SK-N-SH (cell line): ENCODE data around the gene PTOV1. TPM values are rescaled to one million over a fixed set of nuclear protein-coding genes. Genes with fewer than 3 reads are reported as not detected.

Experiments
- CTCF ChIA-PET: fragments of 300-600, 350-600 bp; formaldehyde crosslinking; extraction: SDS; loops from one replicate; lab custom pipeline; 2021; lab: Yijun Ruan, JAX
- POLR2A ChIA-PET: fragments of 350-600 bp; sonication (Branson Sonifier 250); formaldehyde crosslinking; extraction: SDS; loops from one replicate; lab custom pipeline; 2020; ENCODE audit warnings: antibody characterized with exemption, inconsistent platforms; lab: Yijun Ruan, JAX
- DNase-seq: peaks from one replicate; pipeline ENCODE4 v3.0.0; 2012
- H2AFZ ChIP-seq: fragments of 200-600 bp; sonication (generic); 2 replicates; pipeline ENCODE4 v1.8.1; 2016; ENCODE audit warnings: antibody characterized with exemption, mild to moderate bottlenecking, low read depth
- H3F3A ChIP-seq: fragments of 200-600 bp; sonication (generic); replicated peaks from 2 replicates; pipeline ENCODE3; 2016; ENCODE audit warnings: antibody characterized with exemption, mild to moderate bottlenecking; ENCODE audit not compliant: insufficient read depth
- H3K27ac ChIP-seq, 2 experiments: fragments of 200-500 bp in 1 of 2; fragments of 200-600 bp in 1 of 2; sonication (Bioruptor generic) in 1 of 2; sonication (generic), shearing (Covaris generic) in 1 of 2; 2 replicates each; pipeline versions ENCODE4 v1.5.1 to v1.6.1; 2014 to 2016; ENCODE audit warnings: low read depth in 2 of 2, inconsistent platforms in 1 of 2, low read length in 1 of 2, mild to moderate bottlenecking in 1 of 2, mixed read lengths in 1 of 2
- H3K27me3 ChIP-seq: fragments of 200-600 bp; sonication (generic), shearing (Covaris generic); 2 replicates; pipeline ENCODE4 v1.6.1; 2016; ENCODE audit warnings: mixed run types; ENCODE audit not compliant: insufficient read depth
- H3K36me3 ChIP-seq, 2 experiments: fragments of 200-500 bp in 1 of 2; fragments of 200-600 bp in 1 of 2; sonication (Bioruptor generic) in 1 of 2; sonication (generic) in 1 of 2; replicated peaks in 1 of 2; 2 replicates each; pipeline versions ENCODE3 to v1.5.1; 2014 to 2016; ENCODE audit warnings: low read length in 1 of 2, mild to moderate bottlenecking in 1 of 2; ENCODE audit not compliant: insufficient read depth in 2 of 2, control insufficient read depth in 1 of 2
- H3K4me1 ChIP-seq, 2 experiments: fragments of 200-500 bp in 1 of 2; fragments of 200-600 bp in 1 of 2; sonication (Bioruptor generic) in 1 of 2; sonication (generic), shearing (Covaris generic) in 1 of 2; 2 replicates each; pipeline versions ENCODE4 v1.5.1 to v1.6.1; 2014 to 2016; ENCODE audit warnings: low read depth in 1 of 2, low read length in 1 of 2, mixed run types in 1 of 2; ENCODE audit not compliant: insufficient read depth in 2 of 2, control insufficient read depth in 1 of 2
- H3K4me2 ChIP-seq: fragments of 200-600 bp; sonication (generic), shearing (Covaris generic); 2 replicates; pipeline ENCODE4 v1.6.1; 2017; ENCODE audit warnings: mixed run types
- H3K4me3 ChIP-seq, 2 experiments: fragments of 200-500 bp in 1 of 2; fragments of 200-600 bp in 1 of 2; sonication (Bioruptor generic) in 1 of 2; sonication (generic), shearing (Covaris generic) in 1 of 2; 2 replicates each; pipeline versions ENCODE4 v1.5.1 to v1.8.1; 2014 to 2016; ENCODE audit warnings: low read depth in 2 of 2, inconsistent platforms in 1 of 2, low read length in 1 of 2, mild to moderate bottlenecking in 1 of 2, mixed read lengths in 1 of 2, moderate library complexity in 1 of 2
- H3K79me2 ChIP-seq: fragments of 200-600 bp; sonication (generic); 2 replicates; pipeline ENCODE4 v1.8.1; 2017; ENCODE audit warnings: mild to moderate bottlenecking; ENCODE audit not compliant: insufficient read depth
- H3K9ac ChIP-seq: fragments of 200-600 bp; sonication (generic); 2 replicates; pipeline ENCODE4 v1.6.1; 2017; ENCODE audit warnings: mixed run types
- H3K9me2 ChIP-seq: fragments of 200-600 bp; sonication (generic); 2 replicates; pipeline ENCODE4 v1.6.1; 2017; ENCODE audit warnings: mixed run types
- H3K9me3 ChIP-seq: fragments of 200-600 bp; sonication (generic); 2 replicates; pipeline ENCODE4 v1.6.1; 2017; ENCODE audit warnings: mixed run types, mild to moderate bottlenecking, moderate library complexity
- H4K20me1 ChIP-seq: fragments of 200-600 bp; sonication (generic); 2 replicates; pipeline ENCODE4 v1.6.1; 2017; ENCODE audit warnings: mild to moderate bottlenecking, mixed run types; ENCODE audit not compliant: insufficient read depth
- CHD2 ChIP-seq: fragments of 150-350 bp; IDR thresholded peaks from 2 replicates; pipeline ENCODE4 v1.6.1; 2018; ENCODE audit warnings: low read length; ENCODE audit not compliant: partially characterized antibody
- FOSL2 ChIP-seq: IDR thresholded peaks from 2 replicates; pipeline ENCODE4 v1.4.0; 2012; ENCODE audit warnings: low read depth, mild to moderate bottlenecking, moderate library complexity, borderline replicate concordance
- FOXJ3 ChIP-seq: sonication (generic); formaldehyde crosslinking; IDR thresholded peaks from 2 replicates; pipeline ENCODE4 v1.5.1; 2020; ENCODE audit warnings: mild to moderate bottlenecking, missing genetic modification reagents
- GABPA ChIP-seq: IDR thresholded peaks from 2 replicates; pipeline ENCODE4 v1.4.0; 2012; ENCODE audit warnings: low read depth, mild to moderate bottlenecking
- GATA2 ChIP-seq: sonication (generic); formaldehyde crosslinking; IDR thresholded peaks from 2 replicates; pipeline ENCODE4 v1.5.0; 2020; ENCODE audit warnings: mild to moderate bottlenecking, missing genetic modification reagents
- IRF3 ChIP-seq: fragments of 150-350 bp; IDR thresholded peaks from 2 replicates; pipeline ENCODE4 v1.6.1; 2016; ENCODE audit warnings: mild to moderate bottlenecking, low read depth, low read length
- MEF2A ChIP-seq: IDR thresholded peaks from 2 replicates; pipeline ENCODE4 v1.4.0; 2012; ENCODE audit warnings: low read depth, borderline replicate concordance
- NRF1 ChIP-seq: IDR thresholded peaks from 2 replicates; pipeline ENCODE4 v1.6.1; 2012; ENCODE audit warnings: low read depth, mild to moderate bottlenecking, low read length
- RCOR1 ChIP-seq: fragments of 150-350 bp; IDR thresholded peaks from 2 replicates; pipeline ENCODE4 v1.6.1; 2017; ENCODE audit warnings: antibody characterized with exemption, low read length
- REST ChIP-seq: IDR thresholded peaks from 2 replicates; pipeline ENCODE4 v1.6.1; 2012; ENCODE audit warnings: mild to moderate bottlenecking, low read depth, low read length, moderate library complexity
- SIN3A ChIP-seq: IDR thresholded peaks from 2 replicates; pipeline ENCODE4 v1.6.1; 2012; ENCODE audit warnings: low read depth, mild to moderate bottlenecking, low read length, moderate library complexity, borderline replicate concordance
- USF2 ChIP-seq: fragments of 150-350 bp; IDR thresholded peaks from 2 replicates; pipeline ENCODE4 v1.6.1; 2017; ENCODE audit warnings: antibody characterized with exemption, low read length, low read depth, borderline replicate concordance
- YY1 ChIP-seq: IDR thresholded peaks from 2 replicates; pipeline ENCODE4 v1.4.0; 2012; ENCODE audit warnings: low read depth, mild to moderate bottlenecking
- WGBS: methylation state at CpG from one replicate; pipeline ENCODE4 v1.1.6; 2017; ENCODE audit warnings: low lambda C conversion rate; 5-methylcytosine and 5-hydroxymethylcytosine counted together
- polyA plus RNA-seq, 3 experiments: library from polyadenylated mRNA; depleted of rRNA; stranded (reverse); fragments of >200 nt; gene quantifications; 2 replicates each; pipeline ENCODE4 v1.2.3, GENCODE V29; 2012
- TF ChIP-seq, protein P1 (sequence below): IDR thresholded peaks from 2 replicates; pipeline ENCODE4 v1.4.0; 2012; ENCODE audit warnings: low read depth
- TF ChIP-seq, protein P2 (sequence below): fragments of 200-600 bp; sonication (generic); IDR thresholded peaks from 2 replicates; pipeline ENCODE4 v1.6.1; 2017; ENCODE audit warnings: antibody characterized with exemption, mild to moderate bottlenecking, moderate library complexity
- TF ChIP-seq, protein P3 (sequence below): IDR thresholded peaks from 2 replicates; pipeline ENCODE4 v1.4.0; 2012; ENCODE audit warnings: low read depth, borderline replicate concordance

The PTOV1 gene
- polyA plus RNA-seq, 1 of the 3 experiments (the other 2 are of a cell fraction): 95.0 TPM

- no peak for TF ChIP-seq REST
- TF ChIP-seq, protein P1, sequence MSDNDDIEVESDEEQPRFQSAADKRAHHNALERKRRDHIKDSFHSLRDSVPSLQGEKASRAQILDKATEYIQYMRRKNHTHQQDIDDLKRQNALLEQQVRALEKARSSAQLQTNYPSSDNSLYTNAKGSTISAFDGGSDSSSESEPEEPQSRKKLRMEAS: no peak
Observed at GRCh38 chr19:49882643-49883042, 31.7 kb downstream of the PTOV1 start (continued).

DNA sequence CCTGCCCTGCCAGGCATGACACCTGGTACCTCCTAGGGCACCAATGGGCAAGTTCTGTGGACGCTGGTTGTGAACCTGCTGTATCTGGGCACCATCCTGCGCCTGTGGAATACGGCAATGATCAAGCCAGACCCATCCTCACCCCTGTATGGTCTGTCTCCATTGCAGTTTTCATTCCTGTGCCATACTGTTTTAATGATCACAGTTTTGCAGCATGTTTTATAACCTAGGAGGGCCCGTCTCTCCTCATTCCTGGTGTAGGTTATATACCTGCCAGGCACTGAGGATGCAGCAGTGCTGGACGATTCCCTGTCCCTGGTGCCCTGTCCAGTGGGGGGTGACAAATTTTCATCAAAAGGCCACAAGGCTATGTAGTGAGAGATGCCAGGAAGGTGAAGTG lies 32.1 kb downstream of the PTOV1 start:
- Histone ChIP-seq H3F3A (peaks cover 10% of the 10 kb centered on the region), H3K27me3 (no peaks in the 10 kb centered on the region), H3K9ac (no peak overlapping the region), H3K27ac (no peak overlapping the region), H3K4me1 (peaks cover 7 to 11% of the 10 kb centered on the region in 2 experiments; a peak in 2 of 4 replicates), H3K4me2 (no peak overlapping the region), H3K79me2 (peaks cover 19% of the 10 kb centered on the region), H3K9me3 (no peaks in the 10 kb centered on the region), H4K20me1 (no peaks in the 10 kb centered on the region), H2AFZ (no peak overlapping the region), H3K36me3 (peaks cover 41 to 56% of the 10 kb centered on the region in 2 experiments), H3K9me2 (no peaks in the 10 kb centered on the region), H3K4me3 (no peak overlapping the region)
- ChIA-PET CTCF (no interaction called here), POLR2A (no interaction called here)
- 89% methylated on average over 4 of the region's 5 CpGs for WGBS
- no peak for DNase-seq
- TF ChIP-seq YY1 (no peak), RCOR1 (no peak), NRF1 (no peak), FOXJ3 (CRISPR knock-in tag) (no peak)

DNA sequence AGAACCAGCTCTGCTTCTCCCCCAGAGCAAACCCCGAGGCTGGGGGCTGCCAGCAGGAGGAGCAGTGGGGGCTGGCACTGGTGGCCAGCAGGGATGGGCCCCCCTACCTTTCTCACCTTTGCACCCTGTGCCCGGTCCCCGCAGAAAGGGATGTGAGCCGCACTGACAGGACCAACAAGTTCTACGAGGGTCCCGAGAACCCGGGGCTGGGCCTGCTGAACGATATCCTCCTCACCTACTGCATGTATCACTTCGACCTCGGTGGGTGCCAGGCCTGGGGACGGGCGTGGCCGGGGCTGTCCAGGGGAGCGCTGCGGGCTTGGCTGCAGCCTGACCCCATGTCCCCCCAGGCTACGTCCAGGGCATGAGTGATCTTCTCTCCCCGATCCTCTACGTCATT lies 33.1 kb downstream of the PTOV1 start:
- no peak overlapping the region for H3K4me3 ChIP-seq
- peaks cover 41 to 54% of the 10 kb centered on the region in 2 experiments for H3K36me3 ChIP-seq
- no peak for DNase-seq
- H2AFZ ChIP-seq: no peak overlapping the region
- ChIA-PET CTCF (no interaction called here), POLR2A (no interaction called here)
- WGBS: 100% methylated on average over 4 of the region's 18 CpGs
- H3K4me1 ChIP-seq: peaks cover 0 to 3% of the 10 kb centered on the region in 2 experiments; a peak in 1 of 4 replicates
- no peaks in the 10 kb centered on the region for H3K27me3 ChIP-seq
- H3K27ac ChIP-seq: no peak overlapping the region
- H3K9me3 ChIP-seq: no peaks in the 10 kb centered on the region
- no peak overlapping the region for H3K4me2 ChIP-seq
- no peaks in the 10 kb centered on the region for H3K9me2 ChIP-seq
- H3K79me2 ChIP-seq: peaks cover 9% of the 10 kb centered on the region
- H4K20me1 ChIP-seq: no peaks in the 10 kb centered on the region
- peaks cover 10% of the 10 kb centered on the region for H3F3A ChIP-seq
- H3K9ac ChIP-seq: no peak overlapping the region
- TF ChIP-seq GABPA (no peak), MEF2A (no peak), FOSL2 (no peak), USF2 (no peak), GATA2 (CRISPR knock-in tag) (no peak), CHD2 (no peak), IRF3 (no peak), FOXJ3 (CRISPR knock-in tag) (no peak), SIN3A (no peak)
- TF ChIP-seq, protein P2, sequence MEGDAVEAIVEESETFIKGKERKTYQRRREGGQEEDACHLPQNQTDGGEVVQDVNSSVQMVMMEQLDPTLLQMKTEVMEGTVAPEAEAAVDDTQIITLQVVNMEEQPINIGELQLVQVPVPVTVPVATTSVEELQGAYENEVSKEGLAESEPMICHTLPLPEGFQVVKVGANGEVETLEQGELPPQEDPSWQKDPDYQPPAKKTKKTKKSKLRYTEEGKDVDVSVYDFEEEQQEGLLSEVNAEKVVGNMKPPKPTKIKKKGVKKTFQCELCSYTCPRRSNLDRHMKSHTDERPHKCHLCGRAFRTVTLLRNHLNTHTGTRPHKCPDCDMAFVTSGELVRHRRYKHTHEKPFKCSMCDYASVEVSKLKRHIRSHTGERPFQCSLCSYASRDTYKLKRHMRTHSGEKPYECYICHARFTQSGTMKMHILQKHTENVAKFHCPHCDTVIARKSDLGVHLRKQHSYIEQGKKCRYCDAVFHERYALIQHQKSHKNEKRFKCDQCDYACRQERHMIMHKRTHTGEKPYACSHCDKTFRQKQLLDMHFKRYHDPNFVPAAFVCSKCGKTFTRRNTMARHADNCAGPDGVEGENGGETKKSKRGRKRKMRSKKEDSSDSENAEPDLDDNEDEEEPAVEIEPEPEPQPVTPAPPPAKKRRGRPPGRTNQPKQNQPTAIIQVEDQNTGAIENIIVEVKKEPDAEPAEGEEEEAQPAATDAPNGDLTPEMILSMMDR: no peak
- TF ChIP-seq, protein P3, sequence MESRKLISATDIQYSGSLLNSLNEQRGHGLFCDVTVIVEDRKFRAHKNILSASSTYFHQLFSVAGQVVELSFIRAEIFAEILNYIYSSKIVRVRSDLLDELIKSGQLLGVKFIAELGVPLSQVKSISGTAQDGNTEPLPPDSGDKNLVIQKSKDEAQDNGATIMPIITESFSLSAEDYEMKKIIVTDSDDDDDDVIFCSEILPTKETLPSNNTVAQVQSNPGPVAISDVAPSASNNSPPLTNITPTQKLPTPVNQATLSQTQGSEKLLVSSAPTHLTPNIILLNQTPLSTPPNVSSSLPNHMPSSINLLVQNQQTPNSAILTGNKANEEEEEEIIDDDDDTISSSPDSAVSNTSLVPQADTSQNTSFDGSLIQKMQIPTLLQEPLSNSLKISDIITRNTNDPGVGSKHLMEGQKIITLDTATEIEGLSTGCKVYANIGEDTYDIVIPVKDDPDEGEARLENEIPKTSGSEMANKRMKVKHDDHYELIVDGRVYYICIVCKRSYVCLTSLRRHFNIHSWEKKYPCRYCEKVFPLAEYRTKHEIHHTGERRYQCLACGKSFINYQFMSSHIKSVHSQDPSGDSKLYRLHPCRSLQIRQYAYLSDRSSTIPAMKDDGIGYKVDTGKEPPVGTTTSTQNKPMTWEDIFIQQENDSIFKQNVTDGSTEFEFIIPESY: no peak
